WTC11 (cell line): ENCODE data around the gene PDE6H. TPM values are rescaled to one million over a fixed set of nuclear protein-coding genes. Genes with fewer than 3 reads are reported as not detected.

Experiments used
- ATAC-seq: fragments of 200-7000 bp; cut with Tn5 transposase; 2 replicates; pipeline ENCODE4 v1.10.0; 2021; ENCODE audit warnings: mild to moderate bottlenecking, moderate library complexity
- CTCF ChIA-PET: fragments of 300-600 bp; sonication (Branson Sonifier 250); formaldehyde crosslinking; loops from one replicate; lab custom pipeline; 2021; ENCODE audit warnings: antibody characterized with exemption; lab: Charles Lee
- POLR2A ChIA-PET: fragments of 350-600 bp; sonication (Branson Sonifier 250); formaldehyde crosslinking; loops from one replicate; lab custom pipeline; 2021; ENCODE audit warnings: antibody characterized with exemption; lab: Charles Lee
- DNase-seq: peaks from one replicate; pipeline ENCODE4 v3.0.0; 2021; ENCODE audit warnings: low spot score
- H3K27ac Mint-ChIP-seq: 2 replicates; pipeline ENCODE4 v1.8.0; 2021; ENCODE audit warnings: mixed read lengths
- H3K27me3 Mint-ChIP-seq: 2 replicates; pipeline ENCODE4 v1.8.0; 2021; ENCODE audit warnings: low read depth, mild to moderate bottlenecking, moderate library complexity, mixed read lengths
- H3K36me3 Mint-ChIP-seq: 2 replicates; pipeline ENCODE4 v1.8.0; 2021; ENCODE audit warnings: mixed read lengths
- H3K4me1 Mint-ChIP-seq: 2 replicates; pipeline ENCODE4 v1.8.0; 2022; ENCODE audit warnings: mixed read lengths
- H3K4me3 Mint-ChIP-seq: 2 replicates; pipeline ENCODE4 v1.8.0; 2021; ENCODE audit warnings: mild to moderate bottlenecking, moderate library complexity, mixed read lengths
- H3K9me3 Mint-ChIP-seq: 2 replicates; pipeline ENCODE4 v1.8.0; 2021; ENCODE audit warnings: mixed read lengths
- ARID4B ChIP-seq: sonication (generic); formaldehyde crosslinking; IDR thresholded peaks from 2 replicates; pipeline ENCODE4 v1.8.0; 2023; ENCODE audit warnings: missing genetic modification reagents, mild to moderate bottlenecking, borderline replicate concordance
- E2F4 ChIP-seq: sonication (generic); formaldehyde crosslinking; IDR thresholded peaks from 2 replicates; pipeline ENCODE4 v1.8.1; 2022; ENCODE audit warnings: low read depth, mild to moderate bottlenecking, moderate library complexity, missing genetic modification reagents, borderline replicate concordance
- FOXK1 ChIP-seq: sonication (generic); formaldehyde crosslinking; IDR thresholded peaks from 2 replicates; pipeline ENCODE4 v1.8.0; 2022; ENCODE audit warnings: mild to moderate bottlenecking, moderate library complexity, missing genetic modification reagents
- FOXP4 ChIP-seq: sonication (generic); formaldehyde crosslinking; IDR thresholded peaks from 2 replicates; pipeline ENCODE4 v1.8.0; 2022; ENCODE audit warnings: mild to moderate bottlenecking, missing genetic modification reagents
- GABPB1 ChIP-seq: sonication (generic); formaldehyde crosslinking; IDR thresholded peaks from 2 replicates; pipeline ENCODE4 v1.8.1; 2023; ENCODE audit warnings: mild to moderate bottlenecking, missing genetic modification reagents
- HMGA2 ChIP-seq: fragments of 250-450 bp; sonication (Bioruptor Pico); IDR thresholded peaks from 2 replicates; pipeline ENCODE4 v1.4.0; 2021; ENCODE audit warnings: mild to moderate bottlenecking, moderate library complexity
- IRF1 ChIP-seq: sonication (generic); formaldehyde crosslinking; IDR thresholded peaks from 2 replicates; pipeline ENCODE4 v1.8.0; 2023; ENCODE audit warnings: missing genetic modification reagents
- KAT7 ChIP-seq: sonication (generic); formaldehyde crosslinking; IDR thresholded peaks from 2 replicates; pipeline ENCODE4 v1.8.1; 2023; ENCODE audit warnings: missing genetic modification reagents, mild to moderate bottlenecking, borderline replicate concordance
- MAX ChIP-seq: sonication (generic); formaldehyde crosslinking; IDR thresholded peaks from 2 replicates; pipeline ENCODE4 v1.8.0; 2022; ENCODE audit warnings: mild to moderate bottlenecking, missing genetic modification reagents
- MXD4 ChIP-seq: fragments of 250-450 bp; sonication (Bioruptor Pico); IDR thresholded peaks from 2 replicates; pipeline ENCODE4 v1.8.0; 2021; ENCODE audit warnings: mild to moderate bottlenecking, moderate library complexity, borderline replicate concordance
- NR2C2 ChIP-seq: sonication (generic); formaldehyde crosslinking; IDR thresholded peaks from 2 replicates; pipeline ENCODE4 v1.8.0; 2022; ENCODE audit warnings: mild to moderate bottlenecking, missing genetic modification reagents
- RELA ChIP-seq: sonication (generic); formaldehyde crosslinking; IDR thresholded peaks from 2 replicates; pipeline ENCODE4 v1.8.1; 2022; ENCODE audit warnings: missing genetic modification reagents, mild to moderate bottlenecking, borderline replicate concordance
- RORB ChIP-seq: fragments of 250-450 bp; sonication (Bioruptor Pico); IDR thresholded peaks from 2 replicates; pipeline ENCODE4 v1.9.0; 2021; ENCODE audit warnings: mild to moderate bottlenecking
- SP1 ChIP-seq: sonication (generic); formaldehyde crosslinking; conservative IDR thresholded peaks from 2 replicates; pipeline ENCODE4 v1.8.1; 2022; ENCODE audit warnings: missing genetic modification reagents
- TEAD4 ChIP-seq: sonication (generic); formaldehyde crosslinking; IDR thresholded peaks from 2 replicates; pipeline ENCODE4 v1.8.0; 2022; ENCODE audit warnings: mild to moderate bottlenecking, missing genetic modification reagents
- TP53 ChIP-seq: sonication (generic); formaldehyde crosslinking; IDR thresholded peaks from 2 replicates; pipeline ENCODE4 v1.8.1; 2023; ENCODE audit warnings: mild to moderate bottlenecking, missing genetic modification reagents
- USF1 ChIP-seq: sonication (generic); formaldehyde crosslinking; IDR thresholded peaks from 2 replicates; pipeline ENCODE4 v1.8.0; 2022; ENCODE audit warnings: mild to moderate bottlenecking, missing genetic modification reagents
- ZBTB43 ChIP-seq: sonication (generic); formaldehyde crosslinking; IDR thresholded peaks from 2 replicates; pipeline ENCODE4 v1.8.1; 2023; ENCODE audit warnings: mild to moderate bottlenecking, missing genetic modification reagents
- ZMAT4 ChIP-seq: fragments of 250-450 bp; sonication (Bioruptor Pico); IDR thresholded peaks from 2 replicates; pipeline ENCODE4 v1.9.0; 2021; ENCODE audit warnings: mild to moderate bottlenecking
- ZNF121 ChIP-seq: sonication (generic); formaldehyde crosslinking; IDR thresholded peaks from 2 replicates; pipeline ENCODE4 v1.8.0; 2023; ENCODE audit warnings: missing genetic modification reagents
- ZNF423 ChIP-seq: fragments of 250-450 bp; sonication (Bioruptor Pico); IDR thresholded peaks from 2 replicates; pipeline ENCODE4 v2.1.2; 2022; ENCODE audit warnings: mild to moderate bottlenecking, moderate library complexity
- ZNF671 ChIP-seq: fragments of 250-450 bp; sonication (Bioruptor Pico); IDR thresholded peaks from 2 replicates; pipeline ENCODE4 v1.8.0; 2021; ENCODE audit warnings: mild to moderate bottlenecking
- total RNA-seq: library from RNA; stranded (reverse); gene quantifications from 3 replicates; pipeline ENCODE4 v1.2.3, GENCODE V29; 2021

PDE6H gene
- total RNA-seq, 1 experiment from 2014 or later: not detected

- TF ChIP-seq ARID4B (CRISPR knock-in tag) (no peak), GABPB1 (CRISPR knock-in tag) (no peak)
Observed at GRCh38 chr12:14988035-14988434, 15.2 kb downstream of the PDE6H start (continued).

- no peaks in the 10 kb centered on the region for H3K27me3 Mint-ChIP-seq
- H3K9me3 Mint-ChIP-seq: peaks cover 12% of the 10 kb centered on the region
- CTCF ChIA-PET: no interaction called here
- H3K4me1 Mint-ChIP-seq: no peaks in the 10 kb centered on the region
- no peak overlapping the region for H3K4me3 Mint-ChIP-seq
- H3K27ac Mint-ChIP-seq: no peak overlapping the region
- no peak for TF ChIP-seq ZNF423 (CRISPR knock-in tag)
- no peaks in the 10 kb centered on the region for H3K36me3 Mint-ChIP-seq
- POLR2A ChIA-PET: no interaction called here
- DNase-seq (no peak), ATAC-seq (no peak)
Observed at GRCh38 chr12:14989790-14990189, 16.9 kb downstream of the PDE6H start.

GRCh38 chr12:14991069-14991468, 18.2 kb downstream of the PDE6H start:
- H3K4me3 Mint-ChIP-seq: no peak overlapping the region
- no peaks in the 10 kb centered on the region for H3K36me3 Mint-ChIP-seq
- no peaks in the 10 kb centered on the region for H3K4me1 Mint-ChIP-seq
- DNase-seq: no peak
- no peak for TF ChIP-seq TEAD4
- no peak for TF ChIP-seq ZMAT4 (CRISPR knock-in tag)
- TF ChIP-seq MAX (CRISPR knock-in tag): no peak
- no peak for TF ChIP-seq SP1 (CRISPR knock-in tag)
- no peak for TF ChIP-seq MXD4 (CRISPR knock-in tag)
- TF ChIP-seq HMGA2 (CRISPR knock-in tag): no peak
- TF ChIP-seq TP53: no peak
- no peak for TF ChIP-seq FOXK1 (CRISPR knock-in tag)
- no peak for TF ChIP-seq IRF1 (CRISPR knock-in tag)
- TF ChIP-seq, all 79 proteins: peak for 0
- ATAC-seq: no peak
- peaks cover 12% of the 10 kb centered on the region for H3K9me3 Mint-ChIP-seq
- ChIA-PET POLR2A (no interaction called here), CTCF (no interaction called here)
- H3K27me3 Mint-ChIP-seq: no peaks in the 10 kb centered on the region
- H3K27ac Mint-ChIP-seq: no peak overlapping the region

GRCh38 chr12:14992673-14993072, 19.8 kb downstream of the PDE6H start:
- no peak overlapping the region for H3K27ac Mint-ChIP-seq
- DNase-seq (no peak), ATAC-seq (no peak)
- H3K4me3 Mint-ChIP-seq: no peak overlapping the region
- H3K27me3 Mint-ChIP-seq: no peaks in the 10 kb centered on the region
- POLR2A ChIA-PET: no interaction called here
- H3K4me1 Mint-ChIP-seq: no peaks in the 10 kb centered on the region
- H3K9me3 Mint-ChIP-seq: peaks cover 12% of the 10 kb centered on the region
- CTCF ChIA-PET: interaction anchor here (4.0 kb wide), 1 partner anchor 182 kb away, joined by 44 read pairs; no protein-coding TSS in a partner anchor
- no peaks in the 10 kb centered on the region for H3K36me3 Mint-ChIP-seq
- TF ChIP-seq USF1 (CRISPR knock-in tag): no peak
- TF ChIP-seq ZNF121 (CRISPR knock-in tag): no peak
- TF ChIP-seq RELA (CRISPR knock-in tag): no peak
- TF ChIP-seq ZNF423 (CRISPR knock-in tag): no peak
- no peak for TF ChIP-seq NR2C2 (CRISPR knock-in tag)
- TF ChIP-seq KAT7 (CRISPR knock-in tag): no peak
- no peak for TF ChIP-seq E2F4 (CRISPR knock-in tag)
- TF ChIP-seq ZNF671: no peak
- no peak for TF ChIP-seq RORB (CRISPR knock-in tag)
- TF ChIP-seq FOXP4: no peak
- TF ChIP-seq ZBTB43 (CRISPR knock-in tag): no peak
